LNCaP clone FGC (cell line): ENCODE data around the gene GPX2.

Source experiments
- DNase-seq: peaks from one replicate; pipeline ENCODE4 v3.0.0-alpha.2; 2011; ENCODE audit warnings: low read depth
- H3K4me3 ChIP-seq: 2 replicates; pipeline ENCODE4 v1.5.1; 2011; ENCODE audit warnings: mild to moderate bottlenecking, low read depth, low read length, control low read depth
- TF ChIP-seq, protein P1 (sequence below): IDR thresholded peaks from 2 replicates; pipeline ENCODE4 v1.5.1; 2012; ENCODE audit warnings: mild to moderate bottlenecking; ENCODE audit not compliant: control insufficient read depth, insufficient read depth; ENCODE audit errors: extremely low read depth

The GPX2 gene

GRCh38 chr14:64950889-64951288, 8.3 kb upstream of the GPX2 start:
- DNase-seq = no peak
- no peak overlapping the region for H3K4me3 ChIP-seq
- TF ChIP-seq, protein P1, sequence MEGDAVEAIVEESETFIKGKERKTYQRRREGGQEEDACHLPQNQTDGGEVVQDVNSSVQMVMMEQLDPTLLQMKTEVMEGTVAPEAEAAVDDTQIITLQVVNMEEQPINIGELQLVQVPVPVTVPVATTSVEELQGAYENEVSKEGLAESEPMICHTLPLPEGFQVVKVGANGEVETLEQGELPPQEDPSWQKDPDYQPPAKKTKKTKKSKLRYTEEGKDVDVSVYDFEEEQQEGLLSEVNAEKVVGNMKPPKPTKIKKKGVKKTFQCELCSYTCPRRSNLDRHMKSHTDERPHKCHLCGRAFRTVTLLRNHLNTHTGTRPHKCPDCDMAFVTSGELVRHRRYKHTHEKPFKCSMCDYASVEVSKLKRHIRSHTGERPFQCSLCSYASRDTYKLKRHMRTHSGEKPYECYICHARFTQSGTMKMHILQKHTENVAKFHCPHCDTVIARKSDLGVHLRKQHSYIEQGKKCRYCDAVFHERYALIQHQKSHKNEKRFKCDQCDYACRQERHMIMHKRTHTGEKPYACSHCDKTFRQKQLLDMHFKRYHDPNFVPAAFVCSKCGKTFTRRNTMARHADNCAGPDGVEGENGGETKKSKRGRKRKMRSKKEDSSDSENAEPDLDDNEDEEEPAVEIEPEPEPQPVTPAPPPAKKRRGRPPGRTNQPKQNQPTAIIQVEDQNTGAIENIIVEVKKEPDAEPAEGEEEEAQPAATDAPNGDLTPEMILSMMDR = no peak

- TF ChIP-seq, protein P1 = no peak
- no peak overlapping the region for H3K4me3 ChIP-seq
- DNase-seq = no peak
Measured at GRCh38 chr14:64948612-64949210, 6.2 kb upstream of the GPX2 start.

GRCh38 chr14:64947710-64948611, 5.4 kb upstream of the GPX2 start:
- TF ChIP-seq, protein P1 = no peak
- DNase-seq = no peak
- H3K4me3 ChIP-seq = no peak overlapping the region

DNA sequence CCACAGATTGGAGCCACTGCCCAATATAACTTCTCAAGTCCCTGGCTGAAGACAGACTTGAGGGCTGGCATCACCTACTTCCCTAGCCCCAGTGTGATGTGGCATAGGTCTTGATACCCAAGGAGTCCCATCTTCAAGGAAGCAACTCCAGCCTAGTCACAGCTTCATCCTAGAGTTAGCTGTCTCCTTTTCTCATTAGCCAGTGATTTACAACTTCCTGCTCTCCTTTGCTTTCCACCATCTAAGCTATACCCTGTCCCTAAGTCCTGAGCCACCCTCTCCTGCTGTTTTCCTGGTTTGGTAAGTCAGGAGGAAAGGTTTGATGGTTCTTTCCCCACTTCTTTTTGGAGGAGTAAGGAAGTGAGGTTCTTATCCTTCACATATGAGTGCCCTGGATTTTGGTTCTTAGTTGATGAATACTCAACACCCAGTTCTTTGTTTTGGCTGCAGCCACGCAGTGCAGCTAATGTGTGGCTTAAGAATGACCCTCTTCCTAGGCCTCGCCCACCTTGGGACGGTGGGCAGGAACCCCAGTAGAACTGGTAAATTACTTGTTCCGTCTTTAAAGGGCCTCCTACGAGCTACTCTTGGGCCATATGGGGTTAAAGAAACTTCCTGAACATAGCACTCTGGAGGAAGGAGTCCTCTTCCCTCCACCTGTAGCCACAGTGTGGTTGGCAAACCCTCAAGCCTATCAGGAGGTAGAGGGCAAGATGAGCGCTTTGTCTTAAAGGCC, 3.9 kb upstream of the GPX2 start:
- no peak overlapping the region for H3K4me3 ChIP-seq
- DNase-seq = no peak
- TF ChIP-seq, protein P1 = no peak

GRCh38 chr14:64945431-64946178, 3.1 kb upstream of the GPX2 start:
- DNase-seq = no peak
- TF ChIP-seq, protein P1 = no peak
- H3K4me3 ChIP-seq = no peak overlapping the region

DNA sequence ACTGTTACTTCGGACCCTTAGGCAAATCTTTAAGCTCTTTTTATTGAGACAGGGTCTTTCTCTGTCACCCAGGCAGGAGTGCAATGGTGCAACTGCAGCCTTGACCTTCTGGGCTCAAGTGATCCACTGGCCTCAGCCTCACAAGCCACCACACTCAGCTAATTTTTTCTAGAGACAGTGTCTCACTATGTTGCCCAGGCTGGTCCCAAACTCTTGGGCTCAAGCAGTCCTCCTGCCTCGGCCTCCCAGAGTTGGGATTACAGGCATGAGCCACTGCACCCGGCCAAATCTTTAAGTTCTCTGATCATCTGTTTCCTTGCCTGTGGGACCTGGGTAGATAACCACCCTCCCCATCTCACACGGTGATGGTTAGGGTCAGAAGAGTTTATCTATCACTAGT, 2.3 kb upstream of the GPX2 start:
- DNase-seq = no peak
- TF ChIP-seq, protein P1 = no peak
- no peak overlapping the region for H3K4me3 ChIP-seq
